Activated naive CD4-positive, alpha-beta T cell treated with anti-CD3 and anti-CD28 coated beads for 36 hours (primary cell): ENCODE data around the gene SRCAP. TPM values are rescaled to one million over a fixed set of nuclear protein-coding genes. Genes with fewer than 3 reads are reported as not detected.

Experiments
- CTCF ChIA-PET: fragments of 350-600 bp; sonication (Branson Sonifier 250); formaldehyde crosslinking; loops from one replicate; lab custom pipeline; 2021; ENCODE audit warnings: antibody characterized with exemption; lab: Charles Lee
- DNase-seq: peaks from one replicate; pipeline ENCODE4 v3.0.0-alpha.2; 2020
- H3K27ac Mint-ChIP-seq: one replicate; pipeline ENCODE4 v1.8.0; 2021; ENCODE audit warnings: mild to moderate bottlenecking, mixed read lengths
- H3K27me3 Mint-ChIP-seq: one replicate; pipeline ENCODE4 v1.8.0; 2021; ENCODE audit warnings: low read depth, mixed read lengths
- H3K36me3 Mint-ChIP-seq: one replicate; pipeline ENCODE4 v1.8.0; 2021; ENCODE audit warnings: low read depth, mixed read lengths
- H3K4me1 Mint-ChIP-seq: one replicate; pipeline ENCODE4 v1.8.0; 2021; ENCODE audit warnings: low read depth, mixed read lengths
- H3K4me3 Mint-ChIP-seq: one replicate; pipeline ENCODE4 v1.8.0; 2021; ENCODE audit warnings: mild to moderate bottlenecking, moderate library complexity, mixed read lengths
- H3K9me3 Mint-ChIP-seq: one replicate; pipeline ENCODE4 v1.8.0; 2021; ENCODE audit warnings: mixed read lengths
- intact Hi-C: fragments of 100-400 bp; cut with micrococcal nuclease; formaldehyde crosslinking; loops from one replicate; pipeline ENCODE4 v1.15.1; 2023
- total RNA-seq, 2 experiments: library from RNA; stranded (reverse); gene quantifications; one replicate each; pipeline ENCODE4 v1.2.3, GENCODE V29; 2021

SRCAP gene
- total RNA-seq, 2 experiments from 2014 or later = 52.3 to 55.2 TPM

DNA sequence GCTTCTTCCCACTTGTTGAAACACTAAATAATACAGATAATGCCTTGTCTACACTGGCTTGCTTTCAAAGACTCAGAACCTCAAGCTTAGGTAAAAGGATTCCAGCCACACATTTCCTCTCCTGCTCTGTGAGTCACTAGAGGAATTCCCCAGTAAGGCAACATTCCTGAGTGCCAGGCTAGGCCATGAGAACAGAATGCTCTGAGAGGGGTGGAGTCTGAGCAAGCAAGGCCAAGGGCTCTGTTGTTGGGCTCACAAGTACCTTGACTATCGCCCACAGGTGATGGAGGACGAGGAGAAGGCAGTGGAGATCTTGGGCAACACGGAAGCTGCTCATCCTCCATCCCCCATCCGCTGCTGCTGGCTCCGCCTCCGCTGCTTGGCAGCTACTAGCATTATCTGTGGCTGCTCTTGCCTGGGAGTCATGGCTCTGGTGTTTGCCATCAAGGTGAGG is 42.5 kb downstream of the SRCAP start:
- H3K4me1 Mint-ChIP-seq = peaks cover 10% of the 10 kb centered on the region
- CTCF ChIA-PET = interaction anchor here (0.6 kb wide), 1 partner anchor 95 kb away, joined by 3 read pairs; no protein-coding TSS in a partner anchor
- H3K27me3 Mint-ChIP-seq = no peaks in the 10 kb centered on the region
- intact Hi-C loops = no loop called here
- H3K4me3 Mint-ChIP-seq = no peak overlapping the region
- peaks cover 36% of the 10 kb centered on the region for H3K36me3 Mint-ChIP-seq
- H3K27ac Mint-ChIP-seq = no peak overlapping the region
- no peaks in the 10 kb centered on the region for H3K9me3 Mint-ChIP-seq
- DNase-seq = no peak

DNA sequence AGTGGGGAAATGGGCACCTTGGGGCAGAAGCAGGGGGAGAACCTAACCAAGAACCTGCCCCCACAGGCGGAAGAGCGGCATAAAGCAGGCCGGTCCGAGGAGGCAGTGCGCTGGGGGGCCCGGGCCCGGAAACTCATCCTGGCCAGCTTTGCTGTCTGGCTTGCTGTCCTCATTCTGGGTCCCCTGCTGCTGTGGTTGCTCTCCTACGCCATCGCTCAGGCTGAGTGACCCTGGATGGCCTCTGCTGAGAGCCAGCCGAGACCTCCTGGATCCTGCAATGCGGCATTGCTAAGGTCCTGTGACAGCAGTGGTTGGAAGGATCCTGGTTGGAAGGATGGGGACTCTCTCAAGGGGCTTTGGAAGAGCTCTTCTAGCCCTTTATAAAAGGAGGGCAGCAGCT is 44.7 kb downstream of the SRCAP start:
- Mint-ChIP-seq H3K4me1 (peaks cover 22% of the 10 kb centered on the region), H3K4me3 (no peak overlapping the region), H3K27ac (no peak overlapping the region), H3K9me3 (no peaks in the 10 kb centered on the region), H3K36me3 (peaks cover 27% of the 10 kb centered on the region), H3K27me3 (no peaks in the 10 kb centered on the region)
- CTCF ChIA-PET = no interaction called here
- no peak for DNase-seq
- intact Hi-C loops = no loop called here

DNA sequence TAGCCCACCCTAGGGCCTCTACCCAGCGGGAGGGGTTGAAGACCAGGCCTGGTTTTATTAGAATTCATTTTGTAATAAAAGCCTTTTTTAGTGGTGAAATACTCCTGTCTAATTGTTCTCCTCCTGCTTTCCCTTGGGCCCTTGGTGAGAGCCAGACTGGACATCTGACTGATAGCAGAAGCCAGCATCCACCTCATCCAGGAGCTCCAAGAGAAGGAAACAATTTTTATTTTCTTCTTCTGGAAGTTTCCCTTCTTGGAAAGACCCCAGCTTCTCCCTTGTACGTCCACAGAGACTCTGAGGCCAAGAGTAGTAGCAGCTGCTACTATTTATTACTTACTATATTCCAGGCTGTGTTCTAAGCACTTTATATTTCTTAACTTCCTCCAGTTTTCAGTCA is 45.2 kb downstream of the SRCAP start:
- Mint-ChIP-seq H3K27ac (no peak overlapping the region), H3K27me3 (no peaks in the 10 kb centered on the region), H3K4me1 (peaks cover 23% of the 10 kb centered on the region), H3K4me3 (no peak overlapping the region), H3K9me3 (no peaks in the 10 kb centered on the region), H3K36me3 (peaks cover 24% of the 10 kb centered on the region)
- CTCF ChIA-PET = no interaction called here
- intact Hi-C loops = no loop called here
- DNase-seq = no peak

DNA sequence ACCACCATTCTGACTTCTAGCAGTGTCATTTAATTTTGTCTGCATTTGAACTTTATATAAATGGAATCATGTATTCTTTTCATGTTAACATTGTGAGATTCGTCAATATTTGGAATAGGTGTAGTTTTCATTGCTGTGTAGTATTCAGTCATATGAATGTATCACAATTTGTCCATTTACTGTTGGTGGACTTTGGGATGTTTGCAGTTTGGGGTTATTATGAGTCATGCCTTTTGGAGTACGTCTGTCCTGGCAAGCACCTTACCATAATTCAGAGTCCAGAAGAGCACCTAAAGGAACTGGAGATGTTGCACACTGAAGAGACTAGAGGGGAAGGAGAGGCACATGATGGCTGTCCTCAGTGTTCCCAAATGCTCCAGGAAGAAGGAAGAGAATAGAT is 46.1 kb downstream of the SRCAP start:
- intact Hi-C loops = no loop called here
- H3K4me1 Mint-ChIP-seq = peaks cover 29% of the 10 kb centered on the region
- no peaks in the 10 kb centered on the region for H3K27me3 Mint-ChIP-seq
- no peak overlapping the region for H3K4me3 Mint-ChIP-seq
- CTCF ChIA-PET = interaction anchor here (0.6 kb wide), 1 partner anchor 148 kb away, joined by 4 read pairs; no protein-coding TSS in a partner anchor
- H3K9me3 Mint-ChIP-seq = no peaks in the 10 kb centered on the region
- DNase-seq = no peak
- H3K36me3 Mint-ChIP-seq = peaks cover 23% of the 10 kb centered on the region
- no peak overlapping the region for H3K27ac Mint-ChIP-seq

DNA sequence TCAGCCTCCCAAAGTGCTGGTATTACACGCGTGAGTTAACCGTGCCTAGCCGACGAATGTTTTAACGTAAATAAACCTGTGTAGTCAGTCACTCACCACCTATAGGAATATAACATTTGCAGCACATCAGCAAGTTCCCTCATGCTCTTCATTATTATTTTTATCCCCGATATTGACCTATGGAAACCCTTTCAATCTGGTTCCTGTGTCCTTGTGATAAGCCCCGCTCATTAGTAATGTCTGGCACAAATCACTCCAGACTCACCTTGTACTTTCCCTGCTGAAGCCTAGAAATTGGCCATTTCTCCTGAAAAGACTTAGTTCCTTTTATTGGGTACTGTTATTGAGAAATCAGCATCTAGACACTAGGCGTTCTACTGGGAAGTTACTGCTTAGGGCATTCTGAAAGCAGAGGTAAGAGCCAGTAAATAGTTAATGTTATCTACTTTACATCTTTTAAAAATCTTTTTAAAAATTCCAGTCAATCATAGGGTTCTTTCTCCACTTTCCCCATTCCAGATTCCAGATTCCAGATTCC is 47.7 kb downstream of the SRCAP start:
- H3K27ac Mint-ChIP-seq = no peak overlapping the region

DNA sequence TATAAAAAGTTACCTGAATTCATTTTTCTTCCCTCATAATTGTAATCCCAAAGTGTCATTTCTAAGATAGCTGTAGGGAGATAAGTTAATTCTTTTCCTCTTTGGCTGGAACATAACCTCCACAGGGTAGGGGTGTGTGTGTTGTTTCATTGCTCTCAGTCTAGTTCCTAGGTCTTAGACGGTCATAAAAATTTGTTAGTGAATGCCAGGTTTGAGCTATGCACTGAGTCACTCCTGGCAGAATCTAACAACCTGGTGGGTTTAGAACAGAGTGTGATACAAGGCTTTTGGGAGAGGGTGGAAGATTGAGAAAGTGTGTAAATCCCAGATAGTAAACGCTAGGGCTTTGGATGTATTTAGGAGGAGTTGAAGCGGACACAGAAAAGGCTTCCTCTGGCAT is 48.4 kb downstream of the SRCAP start:
- peak overlapping the region; percentile 86 for H3K27ac Mint-ChIP-seq
- no peaks in the 10 kb centered on the region for H3K9me3 Mint-ChIP-seq
- DNase-seq = no peak
- no peaks in the 10 kb centered on the region for H3K27me3 Mint-ChIP-seq
- H3K4me3 Mint-ChIP-seq = peak overlapping the region; percentile 89
- peaks cover 19% of the 10 kb centered on the region for H3K36me3 Mint-ChIP-seq
- H3K4me1 Mint-ChIP-seq = peaks cover 19% of the 10 kb centered on the region
- intact Hi-C loops = no loop called here
- CTCF ChIA-PET = interaction anchor here (0.5 to 1.4 kb wide), 5 partner anchors 20 to 153 kb away, joined by 3 to 6 read pairs (median 5); no protein-coding TSS in a partner anchor

More for the DNA sequence above, 47.7 kb downstream of the SRCAP start:
- CTCF ChIA-PET = no interaction called here
- Mint-ChIP-seq H3K36me3 (peaks cover 22% of the 10 kb centered on the region), H3K27me3 (no peaks in the 10 kb centered on the region), H3K4me3 (no peak overlapping the region), H3K9me3 (no peaks in the 10 kb centered on the region), H3K4me1 (peaks cover 19% of the 10 kb centered on the region)
- DNase-seq = no peak
- intact Hi-C loops = no loop called here

DNA sequence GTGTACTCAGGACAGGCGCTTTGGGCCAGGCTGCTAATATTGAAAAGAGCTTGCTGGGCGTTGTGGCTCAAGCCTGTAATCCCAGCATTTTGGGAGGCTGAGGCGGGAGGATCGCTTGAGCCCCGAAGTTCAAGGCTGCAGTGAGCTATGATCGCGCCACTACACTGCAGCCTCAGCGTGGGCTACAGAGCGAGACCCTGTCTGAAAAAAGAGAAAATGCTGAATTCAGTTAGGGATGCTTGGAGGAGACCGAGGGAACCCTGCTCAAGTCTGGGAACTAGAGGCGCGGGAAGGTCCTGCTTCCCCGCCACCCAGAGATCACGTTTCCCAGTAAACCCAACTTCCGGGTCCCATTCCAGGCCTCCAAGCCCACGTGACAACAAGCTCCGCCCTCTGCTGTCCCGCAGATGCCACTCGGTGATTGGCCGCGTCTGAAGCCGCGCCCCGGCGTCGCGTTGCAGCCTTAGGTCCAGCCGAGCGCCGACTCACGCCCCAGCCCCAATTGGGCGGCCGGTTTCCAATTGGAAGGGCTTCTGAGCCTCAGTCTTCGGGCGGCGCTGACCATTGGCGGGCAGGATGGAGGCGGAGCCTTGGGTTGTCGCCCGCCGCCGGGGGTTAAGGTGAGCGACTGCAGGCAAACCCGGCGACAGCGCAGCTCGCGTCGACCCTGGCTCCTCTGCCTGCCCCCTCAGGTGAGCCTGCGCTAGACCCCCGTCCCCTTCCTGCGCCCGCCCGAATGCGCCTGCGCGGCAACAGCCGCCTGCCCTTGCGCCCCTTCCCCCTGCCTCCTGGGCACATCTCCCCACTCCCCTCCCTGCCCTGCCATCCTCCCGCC is 49.0 kb downstream of the SRCAP start, which contains the start of gene PHKG2:
PHKG2 (plus strand) TSS at position 627 of the 835 bp plus-strand sequence. CDS start 396 bp downstream, outside the sequence.
- intact Hi-C loops = loop anchor here (1.0 to 2.0 kb wide), 8 partner anchors 14 to 327 kb away; partner anchors contain the start of genes CFAP119, FBRS, PRR14 and RNF40
- peaks cover 19% of the 10 kb centered on the region for H3K36me3 Mint-ChIP-seq
- peaks cover 19% of the 10 kb centered on the region for H3K4me1 Mint-ChIP-seq
- peak within 1 kb of the TSS; percentile 89 for H3K4me3 Mint-ChIP-seq
- CTCF ChIA-PET = interaction anchor here (0.5 to 1.4 kb wide), 6 partner anchors 18 to 152 kb away, joined by 3 to 6 read pairs (median 5); no protein-coding TSS in a partner anchor
- peak; percentile 99 for DNase-seq
- no peaks in the 10 kb centered on the region for H3K27me3 Mint-ChIP-seq
- H3K27ac Mint-ChIP-seq = peak within 1 kb of the TSS; percentile 86
- no peaks in the 10 kb centered on the region for H3K9me3 Mint-ChIP-seq

DNA sequence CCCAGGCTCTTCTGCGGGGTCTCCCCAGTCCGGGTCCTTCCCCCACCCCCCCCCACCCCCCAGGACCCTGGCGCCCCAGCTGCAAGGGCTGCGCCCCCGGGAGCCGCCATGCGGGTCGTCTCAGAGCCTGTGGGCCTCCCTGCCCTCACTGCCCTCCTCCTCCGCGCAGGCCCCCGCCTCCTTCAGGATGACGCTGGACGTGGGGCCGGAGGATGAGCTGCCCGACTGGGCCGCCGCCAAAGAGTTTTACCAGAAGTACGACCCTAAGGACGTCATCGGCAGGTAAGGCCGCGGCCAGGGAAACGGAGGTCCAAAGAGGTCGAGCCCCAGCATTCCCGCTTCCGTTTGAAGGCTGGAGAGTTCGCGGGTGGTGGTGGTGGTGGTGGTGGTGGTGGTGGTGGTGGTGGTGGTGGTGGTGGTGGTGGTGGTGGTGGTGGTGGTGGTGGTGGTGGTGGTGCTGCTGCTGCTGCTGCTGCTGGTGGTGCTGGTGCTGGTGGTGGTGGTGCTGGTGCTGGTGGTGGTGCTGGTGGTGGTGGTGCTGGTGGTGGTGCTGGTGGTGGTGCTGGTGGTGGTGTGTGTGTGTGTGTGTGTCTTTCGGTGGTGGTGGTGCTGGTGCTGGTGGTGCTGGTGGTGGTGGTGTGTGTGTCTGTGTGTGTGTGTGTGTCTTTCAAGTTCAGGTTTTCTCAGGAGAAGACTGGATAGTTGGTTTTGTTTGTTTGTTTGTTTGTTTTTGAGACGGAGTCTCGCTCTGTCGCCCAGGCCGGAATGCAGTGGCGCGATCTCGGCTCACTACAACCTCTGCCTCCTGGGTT is 49.9 kb downstream of the SRCAP start:
- Mint-ChIP-seq H3K27ac (no peak overlapping the region), H3K4me3 (peak overlapping the region; percentile 89), H3K4me1 (peaks cover 19% of the 10 kb centered on the region), H3K9me3 (no peaks in the 10 kb centered on the region), H3K27me3 (no peaks in the 10 kb centered on the region), H3K36me3 (peaks cover 12% of the 10 kb centered on the region)
- intact Hi-C loops = loop anchor here (1.0 to 2.0 kb wide), 8 partner anchors 13 to 326 kb away; partner anchors contain the start of genes CFAP119, FBRS, PRR14 and RNF40
- no peak for DNase-seq
- CTCF ChIA-PET = interaction anchor here (0.6 to 1.4 kb wide), 2 partner anchors 19 to 66 kb away, joined by 5 read pairs; no protein-coding TSS in a partner anchor

DNA sequence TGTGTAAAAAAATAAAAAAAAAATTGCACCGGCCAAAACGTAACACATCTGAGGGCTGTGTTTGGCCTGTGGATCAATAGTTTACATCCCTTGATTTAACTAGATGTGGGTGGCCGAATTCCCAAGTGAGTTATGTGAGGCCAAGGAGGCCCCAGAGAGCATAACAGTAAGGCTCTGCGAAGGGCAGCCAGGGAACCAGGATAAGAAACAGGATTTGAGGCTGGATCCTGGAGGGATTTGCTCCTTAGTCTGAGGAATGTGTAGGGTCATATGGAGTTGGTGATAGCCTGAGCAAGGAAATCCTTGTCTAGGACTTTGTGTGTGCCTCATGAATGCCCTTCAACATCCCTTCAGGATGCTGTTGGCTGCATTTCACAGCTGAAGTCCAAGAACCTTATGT is 51.2 kb downstream of the SRCAP start:
- no peak for DNase-seq
- Mint-ChIP-seq H3K9me3 (no peaks in the 10 kb centered on the region), H3K4me3 (peak overlapping the region; percentile 89), H3K27me3 (no peaks in the 10 kb centered on the region), H3K36me3 (peaks cover 10% of the 10 kb centered on the region), H3K27ac (no peak overlapping the region), H3K4me1 (peaks cover 19% of the 10 kb centered on the region)
- CTCF ChIA-PET = no interaction called here
- intact Hi-C loops = no loop called here

DNA sequence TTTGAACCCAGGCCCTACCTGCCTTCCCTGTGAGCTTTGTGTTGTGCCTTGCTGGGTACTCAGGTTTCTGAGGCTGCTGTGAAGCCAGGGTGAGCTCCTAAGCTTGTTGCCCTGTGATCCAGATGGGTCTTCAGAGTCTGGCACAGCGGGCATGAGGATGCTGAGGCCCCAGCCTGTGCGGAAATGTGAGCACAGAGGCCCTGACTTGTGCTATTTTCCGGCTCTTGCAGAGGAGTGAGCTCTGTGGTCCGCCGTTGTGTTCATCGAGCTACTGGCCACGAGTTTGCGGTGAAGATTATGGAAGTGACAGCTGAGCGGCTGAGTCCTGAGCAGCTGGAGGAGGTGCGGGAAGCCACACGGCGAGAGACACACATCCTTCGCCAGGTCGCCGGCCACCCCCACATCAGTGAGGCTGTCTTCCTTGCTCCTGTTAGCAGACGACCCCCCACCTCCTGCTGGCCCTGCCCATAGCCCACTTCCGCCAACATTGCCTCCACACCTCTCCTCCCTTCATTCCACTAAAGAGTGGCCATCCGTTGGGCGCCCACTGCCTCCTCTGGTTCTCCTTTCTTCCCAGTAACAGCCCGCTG is 52.0 kb downstream of the SRCAP start:
- no peaks in the 10 kb centered on the region for H3K9me3 Mint-ChIP-seq
- peaks cover 19% of the 10 kb centered on the region for H3K4me1 Mint-ChIP-seq
- no peaks in the 10 kb centered on the region for H3K27me3 Mint-ChIP-seq
- no peak overlapping the region for H3K4me3 Mint-ChIP-seq
- intact Hi-C loops = no loop called here
- CTCF ChIA-PET = interaction anchor here (1.0 kb wide), 1 partner anchor 63 kb away, joined by 3 read pairs; no protein-coding TSS in a partner anchor
- H3K36me3 Mint-ChIP-seq = peaks cover 13% of the 10 kb centered on the region
- no peak overlapping the region for H3K27ac Mint-ChIP-seq
- no peak for DNase-seq

DNA sequence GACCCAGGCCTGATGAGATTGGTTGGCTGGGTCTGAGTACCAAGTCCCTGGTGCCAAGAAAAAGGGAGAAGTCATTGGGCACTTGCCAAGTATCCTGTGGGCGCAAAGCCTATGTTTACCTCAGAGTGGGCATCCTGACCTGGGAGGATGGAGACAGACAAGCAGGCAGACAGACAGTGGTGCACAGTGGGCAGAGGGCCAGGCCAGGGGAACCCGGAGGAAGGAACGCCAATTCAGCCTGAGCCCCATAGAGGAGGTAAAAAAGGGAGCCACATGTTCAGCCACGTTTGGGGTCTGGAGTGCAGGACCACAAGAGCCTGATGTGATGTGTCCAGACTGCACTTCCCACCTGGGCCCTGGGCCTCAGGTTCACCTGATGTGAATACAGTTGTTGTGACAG is 54.6 kb downstream of the SRCAP start:
- H3K27me3 Mint-ChIP-seq = no peaks in the 10 kb centered on the region
- H3K4me1 Mint-ChIP-seq = peaks cover 9% of the 10 kb centered on the region
- H3K9me3 Mint-ChIP-seq = no peaks in the 10 kb centered on the region
- peaks cover 16% of the 10 kb centered on the region for H3K36me3 Mint-ChIP-seq
- CTCF ChIA-PET = interaction anchor here (1.2 kb wide), 1 partner anchor 189 kb away, joined by 3 read pairs; no protein-coding TSS in a partner anchor
- H3K27ac Mint-ChIP-seq = no peak overlapping the region
- intact Hi-C loops = no loop called here
- H3K4me3 Mint-ChIP-seq = no peak overlapping the region
- no peak for DNase-seq
